Measurements from ENCODE around the gene DPP6. TPM values are rescaled to one million over a fixed set of nuclear protein-coding genes. Genes with fewer than 3 reads are reported as not detected.
A peak's percentile ranks its signal among the peaks of the same experiment; 100 is the strongest.
"Not testable (repeated sequence)": the region's sequence is repeated elsewhere in the genome, so short reads cannot be mapped to it uniquely, and the experiment has no call there.

The DPP6 gene
- total RNA-seq, 1 experiment from 2014 or later: not detected

- TF ChIP-seq CTCF (conservative IDR thresholded peaks at IDR 0.05; ENCODE audit: low read depth, low read length) (no peak), EZH2 (IDR thresholded peaks at IDR 0.05; ENCODE audit: borderline replicate concordance, low read depth, low read length, poor library complexity, severe bottlenecking) (no peak)
- BruUV-seq (replicated peaks): no TSS peak
- Histone ChIP-seq H3K27ac (ENCODE audit: low read depth, low read length, poor library complexity, severe bottlenecking) (peak overlapping the region; percentile 44), H3K4me1 (ENCODE audit: insufficient read depth, low read length, poor library complexity, severe bottlenecking) (no peaks in the 10 kb centered on the region), H3K36me3 (ENCODE audit: insufficient read depth, low read length, poor library complexity, severe bottlenecking) (no peaks in the 10 kb centered on the region), H3K4me3 (ENCODE audit: low read depth, low read length, poor library complexity, severe bottlenecking) (peak overlapping the region; percentile 63), H3K9me3 (ENCODE audit: low read depth, low read length, poor library complexity, severe bottlenecking) (peaks cover 5% of the 10 kb centered on the region), H3K27me3 (replicated peaks; ENCODE audit: insufficient read depth, low read depth, low read length, poor library complexity) (peaks cover 24% of the 10 kb centered on the region)
- DNase-seq (ENCODE audit: low spot score): peak; percentile 94
- CTCF ChIA-PET: interaction anchor here (0.7 to 2.6 kb wide), 5 partner anchors 15 to 670 kb away, joined by 3 to 11 read pairs (median 3); no protein-coding TSS in a partner anchor
- intact Hi-C loops (cut with micrococcal nuclease; ENCODE audit: unreplicated experiment): loop anchor here (5.0 to 10.0 kb wide), 4 partner anchors 79 to 666 kb away; no protein-coding TSS in a partner anchor
- POLR2A ChIA-PET (ENCODE audit: low non-redundant PET): no interaction called here
Measured at GRCh38 chr7:154928136-154929005, 876.2 kb downstream of the DPP6 start.

GRCh38 chr7:154929006-154929726, 877.0 kb downstream of the DPP6 start:
- Histone ChIP-seq H3K4me1 (ENCODE audit: insufficient read depth, low read length, poor library complexity, severe bottlenecking) (no peaks in the 10 kb centered on the region), H3K9me3 (ENCODE audit: low read depth, low read length, poor library complexity, severe bottlenecking) (peaks cover 5% of the 10 kb centered on the region), H3K27me3 (replicated peaks; ENCODE audit: insufficient read depth, low read depth, low read length, poor library complexity) (peaks cover 16% of the 10 kb centered on the region), H3K27ac (ENCODE audit: low read depth, low read length, poor library complexity, severe bottlenecking) (no peak overlapping the region), H3K36me3 (ENCODE audit: insufficient read depth, low read length, poor library complexity, severe bottlenecking) (no peaks in the 10 kb centered on the region), H3K4me3 (ENCODE audit: low read depth, low read length, poor library complexity, severe bottlenecking) (peak overlapping the region; percentile 63)
- peak; percentile 28 for DNase-seq (ENCODE audit: low spot score)
- CTCF ChIA-PET: interaction anchor here (1.1 to 2.6 kb wide), 2 partner anchors 16 to 416 kb away, joined by 3 to 9 read pairs; no protein-coding TSS in a partner anchor
- POLR2A ChIA-PET (ENCODE audit: low non-redundant PET): no interaction called here
- intact Hi-C loops (cut with micrococcal nuclease; ENCODE audit: unreplicated experiment): loop anchor here (5.0 to 10.0 kb wide), 4 partner anchors 78 to 666 kb away; no protein-coding TSS in a partner anchor
- no TSS peak for BruUV-seq (replicated peaks)
- no peak for TF ChIP-seq CTCF (conservative IDR thresholded peaks at IDR 0.05; ENCODE audit: low read depth, low read length)
- no peak for TF ChIP-seq EZH2 (IDR thresholded peaks at IDR 0.05; ENCODE audit: borderline replicate concordance, low read depth, low read length, poor library complexity, severe bottlenecking)

GRCh38 chr7:154931906-154932305, 879.7 kb downstream of the DPP6 start:
- POLR2A ChIA-PET (ENCODE audit: low non-redundant PET): no interaction called here
- H3K4me3 ChIP-seq (ENCODE audit: low read depth, low read length, poor library complexity, severe bottlenecking): no peak overlapping the region
- peaks cover 11% of the 10 kb centered on the region for H3K9me3 ChIP-seq (ENCODE audit: low read depth, low read length, poor library complexity, severe bottlenecking)
- CTCF ChIA-PET: no interaction called here
- H3K27ac ChIP-seq (ENCODE audit: low read depth, low read length, poor library complexity, severe bottlenecking): no peak overlapping the region
- H3K27me3 ChIP-seq (replicated peaks; ENCODE audit: insufficient read depth, low read depth, low read length, poor library complexity): no peaks in the 10 kb centered on the region
- H3K36me3 ChIP-seq (ENCODE audit: insufficient read depth, low read length, poor library complexity, severe bottlenecking): no peaks in the 10 kb centered on the region
- intact Hi-C loops (cut with micrococcal nuclease; ENCODE audit: unreplicated experiment): no loop called here
- BruUV-seq (replicated peaks): no TSS peak
- TF ChIP-seq CTCF (conservative IDR thresholded peaks at IDR 0.05; ENCODE audit: low read depth, low read length) (no peak), EZH2 (IDR thresholded peaks at IDR 0.05; ENCODE audit: borderline replicate concordance, low read depth, low read length, poor library complexity, severe bottlenecking) (no peak)
- no peaks in the 10 kb centered on the region for H3K4me1 ChIP-seq (ENCODE audit: insufficient read depth, low read length, poor library complexity, severe bottlenecking)
- DNase-seq (ENCODE audit: low spot score): no peak

GRCh38 chr7:154934353-154934952, 882.3 kb downstream of the DPP6 start:
- POLR2A ChIA-PET (ENCODE audit: low non-redundant PET); BruUV-seq (replicated peaks); H3K27ac ChIP-seq (ENCODE audit: low read depth, low read length, poor library complexity, severe bottlenecking); H3K4me3 ChIP-seq (ENCODE audit: low read depth, low read length, poor library complexity, severe bottlenecking); CTCF ChIA-PET; H3K36me3 ChIP-seq (ENCODE audit: insufficient read depth, low read length, poor library complexity, severe bottlenecking); H3K4me1 ChIP-seq (ENCODE audit: insufficient read depth, low read length, poor library complexity, severe bottlenecking); DNase-seq (ENCODE audit: low spot score); H3K27me3 ChIP-seq (replicated peaks; ENCODE audit: insufficient read depth, low read depth, low read length, poor library complexity); intact Hi-C loops (cut with micrococcal nuclease; ENCODE audit: unreplicated experiment): not testable (repeated sequence)
- peaks cover 11% of the 10 kb centered on the region for H3K9me3 ChIP-seq (ENCODE audit: low read depth, low read length, poor library complexity, severe bottlenecking)

All from A673 (cell line).